Mucosa of stomach (tissue), 1 donor: ENCODE measurements around the gene TMSB15A.
"Not testable (repeated sequence)": the region's sequence is repeated elsewhere in the genome, so short reads cannot be mapped to it uniquely, and the experiment has no call there.

Experiments used
- H3K27me3 ChIP-seq: one replicate; pipeline ENCODE4 v1.7.0; 2013; ENCODE audit warnings: mild to moderate bottlenecking, low read length; ENCODE audit not compliant: control insufficient read depth, insufficient read depth
- H3K36me3 ChIP-seq: one replicate; pipeline ENCODE4 v1.7.0; 2013; ENCODE audit warnings: low read length; ENCODE audit not compliant: control insufficient read depth, insufficient read depth
- H3K4me1 ChIP-seq: one replicate; pipeline ENCODE4 v1.7.0; 2013; ENCODE audit warnings: mild to moderate bottlenecking, low read length; ENCODE audit not compliant: control insufficient read depth, insufficient read depth
- H3K4me3 ChIP-seq: one replicate; pipeline ENCODE4 v1.7.0; 2013; ENCODE audit warnings: low read length
- H3K9ac ChIP-seq: one replicate; pipeline ENCODE4 v1.7.0; 2013; ENCODE audit warnings: mild to moderate bottlenecking, low read length, moderate library complexity
- H3K9me3 ChIP-seq: one replicate; pipeline ENCODE4 v1.7.0; 2013; ENCODE audit warnings: mild to moderate bottlenecking, low read length, moderate library complexity; ENCODE audit not compliant: control insufficient read depth
- donor health status: Pancreatic carcinoma.

TMSB15A gene

GRCh38 chrX:102515975-102516941 lies at the start of gene TMSB15A:
Gene TMSB15A (minus strand): TSS chrX:102516739.
- Histone ChIP-seq H3K4me1 (no peaks in the 10 kb centered on the region), H3K9me3 (no peaks in the 10 kb centered on the region), H3K36me3 (no peaks in the 10 kb centered on the region), H3K9ac (no peak within 1 kb of the TSS), H3K4me3 (no peak within 1 kb of the TSS), H3K27me3 (peaks cover 7% of the 10 kb centered on the region)

GRCh38 chrX:102560423-102561068 lies 44.0 kb upstream of the TMSB15A start:
- no peaks in the 10 kb centered on the region for H3K36me3 ChIP-seq
- H3K4me3 ChIP-seq, result no peak overlapping the region
- H3K4me1 ChIP-seq, result no peaks in the 10 kb centered on the region
- no peaks in the 10 kb centered on the region for H3K9me3 ChIP-seq
- no peak overlapping the region for H3K9ac ChIP-seq
- H3K27me3 ChIP-seq, result no peaks in the 10 kb centered on the region

- H3K36me3 ChIP-seq, result no peaks in the 10 kb centered on the region
- no peaks in the 10 kb centered on the region for H3K4me1 ChIP-seq
- no peaks in the 10 kb centered on the region for H3K9me3 ChIP-seq
- H3K27me3 ChIP-seq, result no peaks in the 10 kb centered on the region
- no peak overlapping the region for H3K9ac ChIP-seq
- no peak overlapping the region for H3K4me3 ChIP-seq
Observed at GRCh38 chrX:102558607-102559006, 42.1 kb upstream of the TMSB15A start.

- Histone ChIP-seq H3K9me3 (no peaks in the 10 kb centered on the region), H3K9ac (no peak overlapping the region), H3K4me3 (no peak overlapping the region), H3K36me3 (no peaks in the 10 kb centered on the region), H3K27me3 (peaks cover 10% of the 10 kb centered on the region), H3K4me1 (no peaks in the 10 kb centered on the region)
Observed at GRCh38 chrX:102548231-102548630, 31.7 kb upstream of the TMSB15A start.

GRCh38 chrX:102546828-102547493 lies 30.4 kb upstream of the TMSB15A start:
- no peaks in the 10 kb centered on the region for H3K4me1 ChIP-seq
- no peaks in the 10 kb centered on the region for H3K36me3 ChIP-seq
- peaks cover 10% of the 10 kb centered on the region for H3K27me3 ChIP-seq
- H3K9ac ChIP-seq, result no peak overlapping the region
- H3K4me3 ChIP-seq, result no peak overlapping the region
- no peaks in the 10 kb centered on the region for H3K9me3 ChIP-seq

- H3K27me3 ChIP-seq, H3K9me3 ChIP-seq, H3K4me1 ChIP-seq, H3K9ac ChIP-seq, H3K4me3 ChIP-seq, H3K36me3 ChIP-seq: not testable (repeated sequence)
Observed at GRCh38 chrX:102546175-102546574, 29.6 kb upstream of the TMSB15A start.

GRCh38 chrX:102535958-102536357 lies 19.4 kb upstream of the TMSB15A start:
- Histone ChIP-seq H3K9ac (no peak overlapping the region), H3K4me3 (no peak overlapping the region), H3K4me1 (no peaks in the 10 kb centered on the region), H3K9me3 (no peaks in the 10 kb centered on the region), H3K27me3 (no peaks in the 10 kb centered on the region), H3K36me3 (no peaks in the 10 kb centered on the region)

- no peak overlapping the region for H3K9ac ChIP-seq
- H3K36me3 ChIP-seq, result no peaks in the 10 kb centered on the region
- H3K9me3 ChIP-seq, result no peaks in the 10 kb centered on the region
- no peak overlapping the region for H3K4me3 ChIP-seq
- no peaks in the 10 kb centered on the region for H3K4me1 ChIP-seq
- peaks cover 7% of the 10 kb centered on the region for H3K27me3 ChIP-seq
Observed at GRCh38 chrX:102517326-102517725, 787 bp upstream of the TMSB15A start.

GRCh38 chrX:102514536-102514935 lies 2.0 kb downstream of the TMSB15A start:
- Histone ChIP-seq H3K4me1 (no peaks in the 10 kb centered on the region), H3K9ac (no peak overlapping the region), H3K36me3 (no peaks in the 10 kb centered on the region), H3K27me3 (peaks cover 7% of the 10 kb centered on the region), H3K4me3 (no peak overlapping the region), H3K9me3 (no peaks in the 10 kb centered on the region)

- Histone ChIP-seq H3K4me3 (no peak overlapping the region), H3K4me1 (no peaks in the 10 kb centered on the region), H3K36me3 (no peaks in the 10 kb centered on the region), H3K27me3 (no peaks in the 10 kb centered on the region), H3K9me3 (no peaks in the 10 kb centered on the region), H3K9ac (no peak overlapping the region)
Observed at GRCh38 chrX:102498732-102499131, 17.8 kb downstream of the TMSB15A start.

GRCh38 chrX:102491766-102492165 lies 24.8 kb downstream of the TMSB15A start:
- H3K4me1 ChIP-seq, result no peaks in the 10 kb centered on the region
- H3K4me3 ChIP-seq, result no peak overlapping the region
- H3K9me3 ChIP-seq, result no peaks in the 10 kb centered on the region
- no peaks in the 10 kb centered on the region for H3K27me3 ChIP-seq
- no peaks in the 10 kb centered on the region for H3K36me3 ChIP-seq
- H3K9ac ChIP-seq, result no peak overlapping the region

GRCh38 chrX:102478765-102479164 lies 37.8 kb downstream of the TMSB15A start:
- not testable (repeated sequence) for H3K36me3 ChIP-seq, H3K9ac ChIP-seq, H3K4me1 ChIP-seq, H3K9me3 ChIP-seq, H3K27me3 ChIP-seq, H3K4me3 ChIP-seq
